GM12864 (cell line): ENCODE data around the gene SYT8.

Experiments
- DNase-seq: peaks from one replicate; pipeline ENCODE4 v3.0.0-alpha.2; 2011; ENCODE audit warnings: low read depth
- H3K4me3 ChIP-seq: 2 replicates; pipeline ENCODE4 v1.5.1; 2011; ENCODE audit warnings: mild to moderate bottlenecking, low read depth, low read length, control low read depth
- CTCF ChIP-seq: IDR thresholded peaks from 2 replicates; pipeline ENCODE4 v1.5.1; 2011; ENCODE audit warnings: low read depth, mild to moderate bottlenecking, moderate library complexity, low read length, control low read depth, inconsistent platforms; ENCODE audit errors: missing control alignments

The SYT8 gene

GRCh38 chr11:1839204-1839923 lies 4.6 kb downstream of the SYT8 start:
- H3K4me3 ChIP-seq: no peak overlapping the region
- no peak for DNase-seq
- no peak for TF ChIP-seq CTCF

- no peak for TF ChIP-seq CTCF
- peak; percentile 45 for DNase-seq
- no peak overlapping the region for H3K4me3 ChIP-seq
Measured at GRCh38 chr11:1839924-1840779, 5.4 kb downstream of the SYT8 start.

- no peak overlapping the region for H3K4me3 ChIP-seq
- TF ChIP-seq CTCF: no peak
- no peak for DNase-seq
Measured at GRCh38 chr11:1840780-1841480, 6.1 kb downstream of the SYT8 start.

DNA sequence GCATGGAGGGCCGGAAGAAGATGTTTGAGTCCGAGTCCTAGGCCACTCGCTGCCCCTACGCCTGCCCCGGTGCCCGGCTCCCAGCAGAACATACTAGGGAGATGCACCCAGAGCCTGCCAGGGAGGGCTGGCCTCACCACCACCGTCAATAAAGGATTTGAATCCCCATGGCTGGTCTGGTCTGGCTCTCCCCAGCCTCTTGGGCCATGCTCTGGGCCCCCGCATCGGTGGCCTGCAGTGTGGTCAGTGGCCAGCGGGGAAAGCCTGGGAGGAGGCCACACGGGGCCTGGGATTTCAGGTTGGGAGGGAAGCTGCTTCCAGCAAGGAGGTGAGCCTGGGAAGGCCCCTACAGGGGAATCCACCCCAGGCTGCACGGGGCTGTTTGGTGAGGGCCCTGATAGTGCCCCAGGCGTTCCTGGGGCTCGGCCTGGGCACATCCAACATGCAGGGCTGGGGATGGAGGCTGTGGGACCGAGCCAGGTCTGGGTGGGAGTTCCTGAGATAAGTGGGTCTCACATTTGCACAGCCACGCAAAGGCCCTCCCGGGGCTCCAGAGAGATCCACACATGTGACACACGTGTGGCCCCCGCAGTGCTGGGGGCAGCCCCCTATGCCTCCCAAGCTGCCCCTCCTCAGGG lies 6.8 kb downstream of the SYT8 start:
- H3K4me3 ChIP-seq: no peak overlapping the region
- no peak for DNase-seq
- TF ChIP-seq CTCF: no peak

- TF ChIP-seq CTCF: no peak
- no peak overlapping the region for H3K4me3 ChIP-seq
- no peak for DNase-seq
Measured at GRCh38 chr11:1842149-1843097, 7.6 kb downstream of the SYT8 start.

DNA sequence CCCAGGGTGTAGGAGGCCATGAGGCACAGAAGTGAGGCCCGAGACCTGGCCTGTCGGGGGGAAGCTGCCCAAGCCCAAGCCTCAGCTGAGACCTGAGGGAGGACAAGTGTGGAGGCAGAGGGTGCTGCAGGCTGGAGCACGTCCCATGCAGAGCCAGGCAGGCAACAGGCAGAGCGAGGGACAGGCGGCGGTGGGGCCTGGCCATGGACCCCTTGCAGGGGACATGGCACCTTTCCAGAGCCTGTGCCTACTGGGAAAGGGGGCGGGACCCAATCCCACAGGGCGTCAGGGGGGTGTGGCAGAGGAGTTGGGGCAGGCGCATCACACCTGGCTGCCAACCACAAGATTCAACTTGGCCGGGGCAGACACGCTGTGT lies 8.3 kb downstream of the SYT8 start:
- no peak overlapping the region for H3K4me3 ChIP-seq
- TF ChIP-seq CTCF: no peak
- DNase-seq: no peak
